HepG2 (cell line): ENCODE data around the gene IL1A. TPM values are rescaled to one million over a fixed set of nuclear protein-coding genes. Genes with fewer than 3 reads are reported as not detected.

Experiments
- MEF2D ChIP-seq: sonication (generic); formaldehyde crosslinking; IDR thresholded peaks from 2 replicates; pipeline ENCODE4 v1.5.1; 2020; ENCODE audit warnings: mild to moderate bottlenecking, missing genetic modification reagents
- MTF1 ChIP-seq: sonication (generic); formaldehyde crosslinking; IDR thresholded peaks from 2 replicates; pipeline ENCODE4 v1.5.0; 2020; ENCODE audit warnings: missing genetic modification reagents
- NFE2L2 ChIP-seq: fragments of 150-350 bp; IDR thresholded peaks from 2 replicates; pipeline ENCODE4 v1.6.1; 2014; ENCODE audit warnings: low read length
- TBX2 ChIP-seq: sonication (generic); formaldehyde crosslinking; IDR thresholded peaks from 2 replicates; pipeline ENCODE4 v1.5.0; 2020; ENCODE audit warnings: missing genetic modification reagents, mild to moderate bottlenecking, borderline replicate concordance
- ZNF143 ChIP-seq: sonication (generic); formaldehyde crosslinking; IDR thresholded peaks from 2 replicates; pipeline ENCODE4 v1.4.0; 2020; ENCODE audit warnings: missing genetic modification reagents
- ZZZ3 ChIP-seq: sonication (generic); formaldehyde crosslinking; IDR thresholded peaks from 2 replicates; pipeline ENCODE4 v1.4.0; 2020; ENCODE audit warnings: missing genetic modification reagents, mild to moderate bottlenecking, borderline replicate concordance
- polyA plus RNA-seq, 8 experiments: library from polyadenylated mRNA; depleted of rRNA in 3 of 8; stranded (reverse) in 7 of 8; unstranded in 1 of 8; fragments of >200 nt; fragmentation: Illumina TruSeq in 4 of 8; extraction: Trizol in 4 of 8; gene quantifications; 2 replicates each; pipeline versions ENCODE4 v1.2.1 to v1.2.3, GENCODE V29; 2011 to 2016; ENCODE audit warnings: low read depth in 4 of 8, missing spikeins in 1 of 8, mixed read lengths in 1 of 8; ENCODE audit not compliant: insufficient read depth in 1 of 8
- total RNA-seq, 5 experiments: library from RNA; depleted of rRNA; stranded (reverse); fragments of >200 nt; fragmentation: Illumina TruSeq; extraction: Trizol; gene quantifications; 2 replicates each; pipeline ENCODE4 v1.2.3, GENCODE V29; 2016; ENCODE audit warnings: low read depth in 1 of 5
- TF ChIP-seq, protein P1 (sequence below): sonication (generic); formaldehyde crosslinking; IDR thresholded peaks from 2 replicates; pipeline ENCODE4 v1.4.0; 2020; ENCODE audit warnings: missing genetic modification reagents
- TF ChIP-seq, protein P2 (sequence below): sonication (generic); IDR thresholded peaks from 2 replicates; pipeline ENCODE4 v1.6.1; 2016; ENCODE audit warnings: low read depth, borderline replicate concordance
- TF ChIP-seq, protein P3 (sequence below): sonication (generic); formaldehyde crosslinking; IDR thresholded peaks from 2 replicates; pipeline ENCODE4 v1.4.0; 2020; ENCODE audit warnings: mild to moderate bottlenecking, missing genetic modification reagents, borderline replicate concordance
- TF ChIP-seq, protein P4 (sequence below): sonication (generic); formaldehyde crosslinking; IDR thresholded peaks from 2 replicates; pipeline ENCODE4 v1.5.1; 2020; ENCODE audit warnings: mild to moderate bottlenecking, missing genetic modification reagents, borderline replicate concordance

The IL1A gene
- total and polyA plus RNA-seq, 2 of the 13 experiments (the other 11 are each of a cell fraction or from before 2014, with no cell fraction given) = not detected

DNA sequence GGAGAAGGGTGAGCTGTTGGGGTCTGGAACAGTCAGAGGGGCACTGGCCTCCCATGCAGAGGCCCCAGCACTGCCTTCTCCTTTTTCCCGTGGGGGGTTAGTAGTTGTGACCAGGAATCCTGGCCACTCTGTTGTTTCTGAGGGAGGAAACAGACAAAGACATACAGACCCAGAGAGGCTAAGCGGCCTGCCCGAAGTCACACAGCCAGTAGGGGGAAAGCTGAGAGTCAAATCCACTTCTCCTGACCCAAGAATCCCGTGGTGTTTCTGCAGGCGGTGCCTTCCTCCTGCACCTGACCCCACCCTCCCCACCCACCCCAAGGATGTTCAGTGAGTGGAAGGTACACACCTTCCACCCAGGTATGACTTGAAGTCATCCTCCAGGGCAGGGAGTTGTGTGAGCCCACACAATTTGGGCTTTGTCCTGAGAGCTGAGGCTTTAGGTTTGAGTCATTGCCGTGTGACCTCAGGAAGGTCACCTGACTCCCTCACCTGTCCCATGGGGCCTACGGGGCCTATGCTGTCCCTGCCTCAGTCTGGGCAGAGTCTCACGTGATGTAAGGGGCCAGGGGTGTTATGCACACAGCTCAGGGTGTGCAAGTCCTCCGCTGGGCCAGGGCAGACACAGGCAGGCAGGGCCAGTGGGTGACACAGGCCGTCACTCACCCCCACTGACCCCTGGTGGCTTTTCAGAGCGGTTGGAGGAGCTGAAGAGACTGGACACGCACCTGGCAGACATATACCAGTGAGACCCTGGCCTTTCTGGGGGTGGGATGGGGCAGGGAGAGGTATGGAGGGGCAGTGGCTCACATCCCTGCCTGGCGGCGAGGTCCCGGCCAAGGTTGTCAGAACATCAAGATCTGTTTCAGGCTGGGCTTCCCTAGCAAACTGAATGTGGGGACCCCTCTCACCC is 58.5 kb downstream of the IL1A start (continued):
- TF ChIP-seq, protein P1, sequence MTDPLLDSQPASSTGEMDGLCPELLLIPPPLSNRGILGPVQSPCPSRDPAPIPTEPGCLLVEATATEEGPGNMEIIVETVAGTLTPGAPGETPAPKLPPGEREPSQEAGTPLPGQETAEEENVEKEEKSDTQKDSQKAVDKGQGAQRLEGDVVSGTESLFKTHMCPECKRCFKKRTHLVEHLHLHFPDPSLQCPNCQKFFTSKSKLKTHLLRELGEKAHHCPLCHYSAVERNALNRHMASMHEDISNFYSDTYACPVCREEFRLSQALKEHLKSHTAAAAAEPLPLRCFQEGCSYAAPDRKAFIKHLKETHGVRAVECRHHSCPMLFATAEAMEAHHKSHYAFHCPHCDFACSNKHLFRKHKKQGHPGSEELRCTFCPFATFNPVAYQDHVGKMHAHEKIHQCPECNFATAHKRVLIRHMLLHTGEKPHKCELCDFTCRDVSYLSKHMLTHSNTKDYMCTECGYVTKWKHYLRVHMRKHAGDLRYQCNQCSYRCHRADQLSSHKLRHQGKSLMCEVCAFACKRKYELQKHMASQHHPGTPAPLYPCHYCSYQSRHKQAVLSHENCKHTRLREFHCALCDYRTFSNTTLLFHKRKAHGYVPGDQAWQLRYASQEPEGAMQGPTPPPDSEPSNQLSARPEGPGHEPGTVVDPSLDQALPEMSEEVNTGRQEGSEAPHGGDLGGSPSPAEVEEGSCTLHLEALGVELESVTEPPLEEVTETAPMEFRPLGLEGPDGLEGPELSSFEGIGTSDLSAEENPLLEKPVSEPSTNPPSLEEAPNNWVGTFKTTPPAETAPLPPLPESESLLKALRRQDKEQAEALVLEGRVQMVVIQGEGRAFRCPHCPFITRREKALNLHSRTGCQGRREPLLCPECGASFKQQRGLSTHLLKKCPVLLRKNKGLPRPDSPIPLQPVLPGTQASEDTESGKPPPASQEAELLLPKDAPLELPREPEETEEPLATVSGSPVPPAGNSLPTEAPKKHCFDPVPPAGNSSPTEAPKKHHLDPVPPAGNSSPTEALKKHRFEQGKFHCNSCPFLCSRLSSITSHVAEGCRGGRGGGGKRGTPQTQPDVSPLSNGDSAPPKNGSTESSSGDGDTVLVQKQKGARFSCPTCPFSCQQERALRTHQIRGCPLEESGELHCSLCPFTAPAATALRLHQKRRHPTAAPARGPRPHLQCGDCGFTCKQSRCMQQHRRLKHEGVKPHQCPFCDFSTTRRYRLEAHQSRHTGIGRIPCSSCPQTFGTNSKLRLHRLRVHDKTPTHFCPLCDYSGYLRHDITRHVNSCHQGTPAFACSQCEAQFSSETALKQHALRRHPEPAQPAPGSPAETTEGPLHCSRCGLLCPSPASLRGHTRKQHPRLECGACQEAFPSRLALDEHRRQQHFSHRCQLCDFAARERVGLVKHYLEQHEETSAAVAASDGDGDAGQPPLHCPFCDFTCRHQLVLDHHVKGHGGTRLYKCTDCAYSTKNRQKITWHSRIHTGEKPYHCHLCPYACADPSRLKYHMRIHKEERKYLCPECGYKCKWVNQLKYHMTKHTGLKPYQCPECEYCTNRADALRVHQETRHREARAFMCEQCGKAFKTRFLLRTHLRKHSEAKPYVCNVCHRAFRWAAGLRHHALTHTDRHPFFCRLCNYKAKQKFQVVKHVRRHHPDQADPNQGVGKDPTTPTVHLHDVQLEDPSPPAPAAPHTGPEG (CRISPR knock-in tag) = no peak; the same call in 1 of the 2 replicates
- no peak for TF ChIP-seq ZZZ3 (CRISPR knock-in tag)
- TF ChIP-seq TBX2 = no peak
- TF ChIP-seq, protein P2, sequence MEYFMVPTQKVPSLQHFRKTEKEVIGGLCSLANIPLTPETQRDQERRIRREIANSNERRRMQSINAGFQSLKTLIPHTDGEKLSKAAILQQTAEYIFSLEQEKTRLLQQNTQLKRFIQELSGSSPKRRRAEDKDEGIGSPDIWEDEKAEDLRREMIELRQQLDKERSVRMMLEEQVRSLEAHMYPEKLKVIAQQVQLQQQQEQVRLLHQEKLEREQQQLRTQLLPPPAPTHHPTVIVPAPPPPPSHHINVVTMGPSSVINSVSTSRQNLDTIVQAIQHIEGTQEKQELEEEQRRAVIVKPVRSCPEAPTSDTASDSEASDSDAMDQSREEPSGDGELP = peak; percentile 62; the same call in 1 of the 2 replicates
- no peak for TF ChIP-seq NFE2L2
- no peak for TF ChIP-seq MEF2D
- TF ChIP-seq ZNF143 (CRISPR knock-in tag) = no peak
- no peak for TF ChIP-seq MTF1 (CRISPR knock-in tag)
- TF ChIP-seq, protein P3, sequence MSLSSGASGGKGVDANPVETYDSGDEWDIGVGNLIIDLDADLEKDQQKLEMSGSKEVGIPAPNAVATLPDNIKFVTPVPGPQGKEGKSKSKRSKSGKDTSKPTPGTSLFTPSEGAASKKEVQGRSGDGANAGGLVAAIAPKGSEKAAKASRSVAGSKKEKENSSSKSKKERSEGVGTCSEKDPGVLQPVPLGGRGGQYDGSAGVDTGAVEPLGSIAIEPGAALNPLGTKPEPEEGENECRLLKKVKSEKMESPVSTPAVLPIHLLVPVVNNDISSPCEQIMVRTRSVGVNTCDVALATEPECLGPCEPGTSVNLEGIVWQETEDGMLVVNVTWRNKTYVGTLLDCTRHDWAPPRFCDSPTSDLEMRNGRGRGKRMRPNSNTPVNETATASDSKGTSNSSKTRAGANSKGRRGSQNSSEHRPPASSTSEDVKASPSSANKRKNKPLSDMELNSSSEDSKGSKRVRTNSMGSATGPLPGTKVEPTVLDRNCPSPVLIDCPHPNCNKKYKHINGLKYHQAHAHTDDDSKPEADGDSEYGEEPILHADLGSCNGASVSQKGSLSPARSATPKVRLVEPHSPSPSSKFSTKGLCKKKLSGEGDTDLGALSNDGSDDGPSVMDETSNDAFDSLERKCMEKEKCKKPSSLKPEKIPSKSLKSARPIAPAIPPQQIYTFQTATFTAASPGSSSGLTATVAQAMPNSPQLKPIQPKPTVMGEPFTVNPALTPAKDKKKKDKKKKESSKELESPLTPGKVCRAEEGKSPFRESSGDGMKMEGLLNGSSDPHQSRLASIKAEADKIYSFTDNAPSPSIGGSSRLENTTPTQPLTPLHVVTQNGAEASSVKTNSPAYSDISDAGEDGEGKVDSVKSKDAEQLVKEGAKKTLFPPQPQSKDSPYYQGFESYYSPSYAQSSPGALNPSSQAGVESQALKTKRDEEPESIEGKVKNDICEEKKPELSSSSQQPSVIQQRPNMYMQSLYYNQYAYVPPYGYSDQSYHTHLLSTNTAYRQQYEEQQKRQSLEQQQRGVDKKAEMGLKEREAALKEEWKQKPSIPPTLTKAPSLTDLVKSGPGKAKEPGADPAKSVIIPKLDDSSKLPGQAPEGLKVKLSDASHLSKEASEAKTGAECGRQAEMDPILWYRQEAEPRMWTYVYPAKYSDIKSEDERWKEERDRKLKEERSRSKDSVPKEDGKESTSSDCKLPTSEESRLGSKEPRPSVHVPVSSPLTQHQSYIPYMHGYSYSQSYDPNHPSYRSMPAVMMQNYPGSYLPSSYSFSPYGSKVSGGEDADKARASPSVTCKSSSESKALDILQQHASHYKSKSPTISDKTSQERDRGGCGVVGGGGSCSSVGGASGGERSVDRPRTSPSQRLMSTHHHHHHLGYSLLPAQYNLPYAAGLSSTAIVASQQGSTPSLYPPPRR (CRISPR knock-in tag) = no peak
- TF ChIP-seq, protein P4, sequence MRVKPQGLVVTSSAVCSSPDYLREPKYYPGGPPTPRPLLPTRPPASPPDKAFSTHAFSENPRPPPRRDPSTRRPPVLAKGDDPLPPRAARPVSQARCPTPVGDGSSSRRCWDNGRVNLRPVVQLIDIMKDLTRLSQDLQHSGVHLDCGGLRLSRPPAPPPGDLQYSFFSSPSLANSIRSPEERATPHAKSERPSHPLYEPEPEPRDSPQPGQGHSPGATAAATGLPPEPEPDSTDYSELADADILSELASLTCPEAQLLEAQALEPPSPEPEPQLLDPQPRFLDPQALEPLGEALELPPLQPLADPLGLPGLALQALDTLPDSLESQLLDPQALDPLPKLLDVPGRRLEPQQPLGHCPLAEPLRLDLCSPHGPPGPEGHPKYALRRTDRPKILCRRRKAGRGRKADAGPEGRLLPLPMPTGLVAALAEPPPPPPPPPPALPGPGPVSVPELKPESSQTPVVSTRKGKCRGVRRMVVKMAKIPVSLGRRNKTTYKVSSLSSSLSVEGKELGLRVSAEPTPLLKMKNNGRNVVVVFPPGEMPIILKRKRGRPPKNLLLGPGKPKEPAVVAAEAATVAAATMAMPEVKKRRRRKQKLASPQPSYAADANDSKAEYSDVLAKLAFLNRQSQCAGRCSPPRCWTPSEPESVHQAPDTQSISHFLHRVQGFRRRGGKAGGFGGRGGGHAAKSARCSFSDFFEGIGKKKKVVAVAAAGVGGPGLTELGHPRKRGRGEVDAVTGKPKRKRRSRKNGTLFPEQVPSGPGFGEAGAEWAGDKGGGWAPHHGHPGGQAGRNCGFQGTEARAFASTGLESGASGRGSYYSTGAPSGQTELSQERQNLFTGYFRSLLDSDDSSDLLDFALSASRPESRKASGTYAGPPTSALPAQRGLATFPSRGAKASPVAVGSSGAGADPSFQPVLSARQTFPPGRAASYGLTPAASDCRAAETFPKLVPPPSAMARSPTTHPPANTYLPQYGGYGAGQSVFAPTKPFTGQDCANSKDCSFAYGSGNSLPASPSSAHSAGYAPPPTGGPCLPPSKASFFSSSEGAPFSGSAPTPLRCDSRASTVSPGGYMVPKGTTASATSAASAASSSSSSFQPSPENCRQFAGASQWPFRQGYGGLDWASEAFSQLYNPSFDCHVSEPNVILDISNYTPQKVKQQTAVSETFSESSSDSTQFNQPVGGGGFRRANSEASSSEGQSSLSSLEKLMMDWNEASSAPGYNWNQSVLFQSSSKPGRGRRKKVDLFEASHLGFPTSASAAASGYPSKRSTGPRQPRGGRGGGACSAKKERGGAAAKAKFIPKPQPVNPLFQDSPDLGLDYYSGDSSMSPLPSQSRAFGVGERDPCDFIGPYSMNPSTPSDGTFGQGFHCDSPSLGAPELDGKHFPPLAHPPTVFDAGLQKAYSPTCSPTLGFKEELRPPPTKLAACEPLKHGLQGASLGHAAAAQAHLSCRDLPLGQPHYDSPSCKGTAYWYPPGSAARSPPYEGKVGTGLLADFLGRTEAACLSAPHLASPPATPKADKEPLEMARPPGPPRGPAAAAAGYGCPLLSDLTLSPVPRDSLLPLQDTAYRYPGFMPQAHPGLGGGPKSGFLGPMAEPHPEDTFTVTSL (CRISPR knock-in tag) = no peak
